ENCODE measurements around the gene HM13. TPM values are rescaled to one million over a fixed set of nuclear protein-coding genes. Genes with fewer than 3 reads are reported as not detected.

Gene HM13
- total and polyA plus RNA-seq, 9 of the 15 experiments (the other 6 are each of a cell fraction or from before 2014, with no cell fraction given), result 7.7 to 136 (median 74.5) TPM

GRCh38 chr20:31549513-31549880, 35.3 kb downstream of the HM13 start:
- WGBS (ENCODE audit: insufficient coverage, low coverage, missing lambda C conversion rate), result 91% methylated on average over 5 of the region's 5 CpGs

More at GRCh38 chr20:31549513-31549880, 35.3 kb downstream of the HM13 start:
- no peaks in the 10 kb centered on the region for H3K27me3 ChIP-seq (ENCODE audit: control insufficient read depth in 2 of 2, insufficient read depth in 2 of 2, low read length in 2 of 2)
- FAIRE-seq (no peak), ATAC-seq (no peak), DNase-seq (ENCODE audit: extremely low read depth in 1 of 4, low spot score in 3 of 4) (no peak)
- no TSS peak for BruUV-seq (replicated peaks)
- H3K9me3 ChIP-seq (replicated peaks; ENCODE audit: control insufficient read depth, insufficient read depth, low read depth, low read length), result no peaks in the 10 kb centered on the region
- peaks cover 36% of the 10 kb centered on the region for H3K79me2 ChIP-seq (ENCODE audit: control insufficient read depth, insufficient read depth, low read length)
- ChIA-PET POLR2A (no interaction called here), CTCF (ENCODE audit: low intra/inter-chr PET ratio) (no interaction called here)
- H3K9me1 ChIP-seq (ENCODE audit: control insufficient read depth, insufficient read depth, low read length), result no peaks in the 10 kb centered on the region
- H3K36me3 ChIP-seq (ENCODE audit: control insufficient read depth, insufficient read depth, low read length), result peaks cover 89% of the 10 kb centered on the region; the same call in 2 of the 3 replicates
- H3K4me2 ChIP-seq (ENCODE audit: insufficient read depth, low read length), result no peak overlapping the region
- peaks cover 0 to 10% of the 10 kb centered on the region in 2 experiments; a peak in 4 of 5 replicates for H3K4me1 ChIP-seq (replicated peaks in 1 of 2; ENCODE audit: control insufficient read depth in 2 of 2, insufficient read depth in 2 of 2, low read length in 2 of 2)
- in situ Hi-C loops (cut with MboI) (no loop called here), intact Hi-C loops (cut with micrococcal nuclease) (no loop called here)
- H3K4me3 ChIP-seq, result no peak overlapping the region
- H3K9ac ChIP-seq (ENCODE audit: insufficient read depth in 1 of 2, low read depth in 2 of 2, low read length in 2 of 2), result peak overlapping the region in 1 of 2 experiments; percentile 29; a peak in 1 of 4 replicates
- no peaks in the 10 kb centered on the region; the same call in 1 of the 2 replicates for H4K20me1 ChIP-seq (replicated peaks; ENCODE audit: control insufficient read depth, insufficient read depth, low read length)
- H2AFZ ChIP-seq (ENCODE audit: low read depth, low read length), result no peak overlapping the region
- no peak overlapping the region for H3K27ac ChIP-seq (ENCODE audit: extremely low read depth, low read depth, low read length)
- TF ChIP-seq POLR2AphosphoS2 (IDR thresholded peaks at IDR 0.05; ENCODE audit: low read length) (0 out of 2 replicates have a peak, but pooled peaks have one; percentile 31), ERF (CRISPR knock-in tag; IDR thresholded peaks at IDR 0.05) (no peak), SREBF2 (CRISPR knock-in tag; IDR thresholded peaks at IDR 0.05) (no peak), RFX5 (IDR thresholded peaks at IDR 0.05; ENCODE audit: low read depth, low read length) (no peak), KAT2B (IDR thresholded peaks at IDR 0.05; ENCODE audit: low read depth, low read length) (no peak), CUX1 (CRISPR knock-in tag; IDR thresholded peaks at IDR 0.05) (no peak), IFI16 (CRISPR knock-in tag; IDR thresholded peaks at IDR 0.05) (no peak), RAD51 (IDR thresholded peaks at IDR 0.05; ENCODE audit: borderline replicate concordance, low read depth) (no peak)
